Neutrophil (primary cell): ENCODE data around the gene CDKAL1.

Experiments used
- H3K27ac ChIP-seq: fragments of 200-600 bp; sonication (generic); 2 replicates; pipeline ENCODE4 v1.5.1; 2016; ENCODE audit warnings: mild to moderate bottlenecking, moderate library complexity
- H3K27me3 ChIP-seq: fragments of 200-600 bp; sonication (generic); 2 replicates; pipeline ENCODE4 v1.6.0; 2016; ENCODE audit warnings: mild to moderate bottlenecking
- H3K36me3 ChIP-seq: fragments of 200-600 bp; sonication (generic); 2 replicates; pipeline ENCODE4 v1.5.1; 2017
- H3K4me1 ChIP-seq, 2 experiments: fragments of 200-600 bp in 1 of 2; sonication (generic) in 1 of 2; 1 replicate in 1 of 2; 2 replicates in 1 of 2; pipeline versions ENCODE4 v1.5.1 to v1.6.1; 2013 to 2016; ENCODE audit warnings: low read depth in 1 of 2, low read length in 1 of 2, mild to moderate bottlenecking in 1 of 2, moderate library complexity in 1 of 2; ENCODE audit not compliant: control insufficient read depth in 1 of 2, insufficient read depth in 1 of 2
- H3K4me3 ChIP-seq, 2 experiments: fragments of 200-600 bp in 1 of 2; sonication (generic) in 1 of 2; 1 replicate in 1 of 2; 2 replicates in 1 of 2; pipeline ENCODE4 v1.5.1; 2013 to 2016; ENCODE audit warnings: low read depth in 1 of 2, low read length in 1 of 2, mild to moderate bottlenecking in 1 of 2, moderate library complexity in 1 of 2
- H3K9me3 ChIP-seq: fragments of 200-600 bp; sonication (generic); 2 replicates; pipeline ENCODE4 v1.5.1; 2016
- CTCF ChIP-seq: fragments of 200-600 bp; sonication (generic); IDR thresholded peaks from 2 replicates; pipeline ENCODE4 v1.5.1; 2016; ENCODE audit warnings: antibody characterized with exemption

The CDKAL1 gene

GRCh38 chr6:20532881-20533280 is 1.4 kb upstream of the CDKAL1 start:
- H3K36me3 ChIP-seq: no peaks in the 10 kb centered on the region
- H3K4me1 ChIP-seq: peaks cover 19 to 24% of the 10 kb centered on the region in 2 experiments
- H3K27me3 ChIP-seq: no peaks in the 10 kb centered on the region
- no peaks in the 10 kb centered on the region for H3K9me3 ChIP-seq
- no peak for TF ChIP-seq CTCF
- H3K27ac ChIP-seq: no peak overlapping the region
- H3K4me3 ChIP-seq: no peak overlapping the region

GRCh38 chr6:20533746-20534294 is 437 bp upstream of the CDKAL1 start:
- H3K4me1 ChIP-seq: peaks cover 13 to 15% of the 10 kb centered on the region in 2 experiments
- H3K36me3 ChIP-seq: no peaks in the 10 kb centered on the region
- peak overlapping the region; percentile 76 for H3K27ac ChIP-seq
- TF ChIP-seq CTCF: no peak
- no peaks in the 10 kb centered on the region for H3K9me3 ChIP-seq
- peak overlapping the region; percentile 77 to 97 for H3K4me3 ChIP-seq
- no peaks in the 10 kb centered on the region for H3K27me3 ChIP-seq

GRCh38 chr6:20538131-20538662 is 3.9 kb downstream of the CDKAL1 start:
- Histone ChIP-seq H3K4me3 (no peak overlapping the region), H3K27ac (no peak overlapping the region), H3K4me1 (peaks cover 13% of the 10 kb centered on the region in 2 experiments), H3K9me3 (no peaks in the 10 kb centered on the region), H3K36me3 (peaks cover 10% of the 10 kb centered on the region), H3K27me3 (no peaks in the 10 kb centered on the region)
- no peak for TF ChIP-seq CTCF

- Histone ChIP-seq H3K4me1 (peaks cover 10 to 13% of the 10 kb centered on the region in 2 experiments), H3K27me3 (no peaks in the 10 kb centered on the region), H3K9me3 (no peaks in the 10 kb centered on the region), H3K27ac (no peak overlapping the region), H3K4me3 (no peak overlapping the region), H3K36me3 (peaks cover 10% of the 10 kb centered on the region)
- no peak for TF ChIP-seq CTCF
Measured at GRCh38 chr6:20538907-20539306, 4.7 kb downstream of the CDKAL1 start.

GRCh38 chr6:20539387-20539786 is 5.1 kb downstream of the CDKAL1 start:
- TF ChIP-seq CTCF: no peak
- Histone ChIP-seq H3K36me3 (peaks cover 10% of the 10 kb centered on the region), H3K4me3 (no peak overlapping the region), H3K27me3 (no peaks in the 10 kb centered on the region), H3K27ac (no peak overlapping the region), H3K9me3 (no peaks in the 10 kb centered on the region), H3K4me1 (peaks cover 8% of the 10 kb centered on the region in 2 experiments)
